ENCODE results near the gene SULT1A4.
"Not testable (repeated sequence)": the region's sequence is repeated elsewhere in the genome, so short reads cannot be mapped to it uniquely, and the experiment has no call there.

DNA sequence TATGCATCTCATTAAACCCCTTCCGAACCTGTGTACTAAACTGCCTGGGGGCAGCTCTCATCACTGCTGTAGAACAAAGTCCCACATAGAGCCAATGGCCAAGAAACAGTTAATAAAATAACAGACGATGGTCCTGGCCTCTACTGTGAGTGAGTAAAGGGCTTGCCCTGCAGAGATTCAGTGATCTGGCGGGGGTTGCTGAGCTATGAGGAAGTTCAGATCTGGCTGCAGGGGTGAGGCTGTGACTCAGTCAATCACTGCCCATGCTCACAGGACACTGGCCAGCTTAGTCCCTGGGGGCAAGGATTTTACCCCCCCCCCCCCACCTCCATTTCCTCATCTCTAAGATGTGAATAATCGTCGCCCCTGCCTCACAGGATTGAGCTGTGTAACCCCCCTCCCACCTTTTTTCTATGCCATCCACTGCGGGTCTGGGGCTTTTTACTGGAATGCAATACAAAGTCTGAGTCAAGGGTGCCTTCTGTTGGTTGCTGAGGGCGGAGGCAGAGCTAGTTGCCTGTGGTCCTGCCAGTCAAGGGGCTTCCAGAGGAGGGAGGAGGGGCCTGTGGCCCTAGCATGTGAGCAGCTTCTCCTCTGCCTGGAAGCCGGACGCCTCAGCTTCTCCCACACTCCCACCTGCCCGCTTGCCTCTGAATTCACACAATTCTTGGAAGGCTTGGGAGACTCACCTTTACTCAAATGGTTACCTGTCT, 8.1 kb downstream of the SULT1A4 start:
- not testable (repeated sequence) for TF ChIP-seq POLR2A (IDR thresholded peaks at IDR 0.05; ENCODE audit: low read depth); POLR2AphosphoS5 (IDR thresholded peaks at IDR 0.05); EP300 (IDR thresholded peaks at IDR 0.05)
- TF ChIP-seq, protein P1, sequence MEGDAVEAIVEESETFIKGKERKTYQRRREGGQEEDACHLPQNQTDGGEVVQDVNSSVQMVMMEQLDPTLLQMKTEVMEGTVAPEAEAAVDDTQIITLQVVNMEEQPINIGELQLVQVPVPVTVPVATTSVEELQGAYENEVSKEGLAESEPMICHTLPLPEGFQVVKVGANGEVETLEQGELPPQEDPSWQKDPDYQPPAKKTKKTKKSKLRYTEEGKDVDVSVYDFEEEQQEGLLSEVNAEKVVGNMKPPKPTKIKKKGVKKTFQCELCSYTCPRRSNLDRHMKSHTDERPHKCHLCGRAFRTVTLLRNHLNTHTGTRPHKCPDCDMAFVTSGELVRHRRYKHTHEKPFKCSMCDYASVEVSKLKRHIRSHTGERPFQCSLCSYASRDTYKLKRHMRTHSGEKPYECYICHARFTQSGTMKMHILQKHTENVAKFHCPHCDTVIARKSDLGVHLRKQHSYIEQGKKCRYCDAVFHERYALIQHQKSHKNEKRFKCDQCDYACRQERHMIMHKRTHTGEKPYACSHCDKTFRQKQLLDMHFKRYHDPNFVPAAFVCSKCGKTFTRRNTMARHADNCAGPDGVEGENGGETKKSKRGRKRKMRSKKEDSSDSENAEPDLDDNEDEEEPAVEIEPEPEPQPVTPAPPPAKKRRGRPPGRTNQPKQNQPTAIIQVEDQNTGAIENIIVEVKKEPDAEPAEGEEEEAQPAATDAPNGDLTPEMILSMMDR (IDR thresholded peaks at IDR 0.05): not testable (repeated sequence)
